K562 (cell line): ENCODE data around the gene NUDT14.

Source experiments
- CTCF ChIP-seq, 3 experiments: IDR thresholded peaks in 2 of 3; conservative IDR thresholded peaks in 1 of 3; 2 replicates each; pipeline ENCODE4 v1.5.1; 2011 to 2012; ENCODE audit warnings: low read length in 3 of 3, mild to moderate bottlenecking in 3 of 3, control low read depth in 2 of 3, improper control_type of control experiment in 1 of 3, inconsistent platforms in 1 of 3, low read depth in 1 of 3, mixed read lengths in 1 of 3, moderate library complexity in 1 of 3; ENCODE audit not compliant: insufficient read depth in 2 of 3
- KAT2B ChIP-seq: IDR thresholded peaks from one replicate; pipeline ENCODE4 v1.6.1; 2012; ENCODE audit warnings: low read depth, mild to moderate bottlenecking, control low read depth, inconsistent platforms, low read length, moderate library complexity
- NFATC3 ChIP-seq: fragments of 450-650 bp; IDR thresholded peaks from 2 replicates; pipeline ENCODE4 v1.6.1; 2017; ENCODE audit warnings: mild to moderate bottlenecking
- NR3C1 ChIP-seq: sonication (generic); formaldehyde crosslinking; IDR thresholded peaks from 2 replicates; pipeline ENCODE4 v1.8.1; 2022; ENCODE audit warnings: missing genetic modification reagents
- POLR2A ChIP-seq: fragments of 450-650 bp; conservative IDR thresholded peaks from 2 replicates; pipeline ENCODE4 v1.6.1; 2016
- RBM14 ChIP-seq: fragments of 200-400 bp; formaldehyde crosslinking; IDR thresholded peaks from 2 replicates; pipeline ENCODE4 v1.6.1; 2018; ENCODE audit warnings: low read depth, mild to moderate bottlenecking, low read length, moderate library complexity, borderline replicate concordance; ENCODE audit not compliant: insufficient read depth
- RBM22 ChIP-seq: fragments of 200-400 bp; formaldehyde crosslinking; IDR thresholded peaks from 2 replicates; pipeline ENCODE4 v1.6.1; 2018; ENCODE audit warnings: low read length, low read depth; ENCODE audit not compliant: poor library complexity, severe bottlenecking
- ZNF184 ChIP-seq: sonication (generic); formaldehyde crosslinking; IDR thresholded peaks from 2 replicates; pipeline ENCODE4 v1.5.0; 2020; ENCODE audit warnings: missing genetic modification reagents

- TF ChIP-seq RBM14 (no peak), POLR2A (no peak), KAT2B (no peak), CTCF (IDR thresholded peaks at IDR 0.05 in 2 of 3, conservative IDR thresholded peaks at IDR 0.05 in 1 of 3; ENCODE audit: insufficient read depth in 2 of 3, low read depth in 1 of 3, low read length in 3 of 3) (no peak), NFATC3 (no peak), NR3C1 (CRISPR knock-in tag) (no peak), RBM22 (no peak), ZNF184 (no peak)
Measured at GRCh38 chr14:105165134-105165704, 15.9 kb downstream of the NUDT14 start.
